Measurements from ENCODE around the gene ANO1.
A peak's percentile ranks its signal among the peaks of the same experiment; 100 is the strongest.

ANO1 gene

GRCh38 chr11:70225681-70226177 is 147.6 kb downstream of the ANO1 start:
- TF ChIP-seq CTCF (IDR thresholded peaks at IDR 0.05; ENCODE audit: low read depth, low read length): no peak
- no peak for TF ChIP-seq EZH2phosphoT487 (IDR thresholded peaks at IDR 0.05; ENCODE audit: low read depth)
- Histone ChIP-seq H3K79me2 (ENCODE audit: low read length) (no peaks in the 10 kb centered on the region), H3K4me2 (ENCODE audit: low read length) (no peak overlapping the region), H3K4me3 (ENCODE audit: low read length) (no peak overlapping the region), H2AFZ (ENCODE audit: low read depth, low read length) (no peak overlapping the region), H3K27me3 (ENCODE audit: low read depth, low read length) (peaks cover 25% of the 10 kb centered on the region), H4K20me1 (ENCODE audit: insufficient read depth, low read length) (no peaks in the 10 kb centered on the region), H3K27ac (ENCODE audit: low read length) (no peak overlapping the region), H3K36me3 (replicated peaks; ENCODE audit: low read depth, low read length) (no peaks in the 10 kb centered on the region), H3K9me3 (ENCODE audit: insufficient read depth, low read length) (no peaks in the 10 kb centered on the region), H3K9ac (ENCODE audit: low read length) (no peak overlapping the region), H3K4me1 (ENCODE audit: low read length) (no peaks in the 10 kb centered on the region)

DNA sequence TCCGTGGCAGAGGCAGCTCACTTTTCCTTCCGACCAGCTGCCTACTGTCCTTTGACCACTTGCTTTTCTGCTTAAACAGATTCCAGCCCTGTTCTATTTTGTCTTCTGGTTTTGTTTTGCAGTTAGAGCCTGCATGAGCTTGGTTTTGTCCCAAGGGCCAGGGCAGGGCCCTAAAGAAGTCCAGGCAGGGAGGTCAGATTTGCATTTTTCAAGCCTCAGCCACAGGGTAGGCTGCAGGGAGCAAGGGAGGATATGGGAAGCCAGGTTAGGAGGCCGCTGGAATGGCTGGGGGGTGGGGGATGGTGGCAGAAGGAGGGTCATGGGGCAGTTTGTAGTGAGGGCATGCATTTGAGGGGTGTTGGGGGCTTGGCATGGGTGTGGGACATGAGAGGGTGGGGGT is 148.1 kb downstream of the ANO1 start:
- no peak overlapping the region for H3K4me3 ChIP-seq (ENCODE audit: low read length)
- H3K79me2 ChIP-seq (ENCODE audit: low read length): no peaks in the 10 kb centered on the region
- H3K4me2 ChIP-seq (ENCODE audit: low read length): no peak overlapping the region
- no peak overlapping the region for H3K9ac ChIP-seq (ENCODE audit: low read length)
- no peak overlapping the region for H2AFZ ChIP-seq (ENCODE audit: low read depth, low read length)
- H3K27me3 ChIP-seq (ENCODE audit: low read depth, low read length): peaks cover 22% of the 10 kb centered on the region
- H4K20me1 ChIP-seq (ENCODE audit: insufficient read depth, low read length): no peaks in the 10 kb centered on the region
- H3K27ac ChIP-seq (ENCODE audit: low read length): no peak overlapping the region
- H3K4me1 ChIP-seq (ENCODE audit: low read length): no peaks in the 10 kb centered on the region
- TF ChIP-seq EZH2phosphoT487 (IDR thresholded peaks at IDR 0.05; ENCODE audit: low read depth): no peak
- no peak for TF ChIP-seq CTCF (IDR thresholded peaks at IDR 0.05; ENCODE audit: low read depth, low read length)
- H3K36me3 ChIP-seq (replicated peaks; ENCODE audit: low read depth, low read length): no peaks in the 10 kb centered on the region
- H3K9me3 ChIP-seq (ENCODE audit: insufficient read depth, low read length): no peaks in the 10 kb centered on the region

DNA sequence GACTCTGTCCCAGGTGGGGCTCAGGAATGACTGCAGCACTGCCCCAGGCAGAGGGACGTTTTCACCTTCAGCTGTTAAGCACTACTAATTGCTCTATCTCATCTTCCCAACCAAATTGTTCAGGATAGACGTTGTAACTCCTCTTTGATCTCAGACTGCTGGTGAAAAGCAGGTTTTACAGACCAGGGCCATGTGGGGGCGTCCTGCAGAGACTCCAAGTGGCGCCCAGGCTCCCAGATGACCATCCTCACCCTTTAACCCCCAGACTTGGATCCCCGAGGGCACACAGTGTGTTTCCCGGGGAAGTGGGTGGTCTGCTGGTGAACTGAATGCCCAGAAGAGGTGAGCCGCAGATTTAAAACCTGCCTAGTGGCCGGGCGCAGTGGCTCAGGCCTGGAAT is 148.8 kb downstream of the ANO1 start:
- H3K9ac ChIP-seq (ENCODE audit: low read length): no peak overlapping the region
- no peak overlapping the region for H3K4me3 ChIP-seq (ENCODE audit: low read length)
- H4K20me1 ChIP-seq (ENCODE audit: insufficient read depth, low read length): no peaks in the 10 kb centered on the region
- no peak overlapping the region for H3K27ac ChIP-seq (ENCODE audit: low read length)
- no peaks in the 10 kb centered on the region for H3K9me3 ChIP-seq (ENCODE audit: insufficient read depth, low read length)
- H3K4me2 ChIP-seq (ENCODE audit: low read length): no peak overlapping the region
- H2AFZ ChIP-seq (ENCODE audit: low read depth, low read length): no peak overlapping the region
- TF ChIP-seq CTCF (IDR thresholded peaks at IDR 0.05; ENCODE audit: low read depth, low read length): peak; percentile 61
- TF ChIP-seq EZH2phosphoT487 (IDR thresholded peaks at IDR 0.05; ENCODE audit: low read depth): no peak
- H3K27me3 ChIP-seq (ENCODE audit: low read depth, low read length): peaks cover 22% of the 10 kb centered on the region
- H3K79me2 ChIP-seq (ENCODE audit: low read length): no peaks in the 10 kb centered on the region
- H3K4me1 ChIP-seq (ENCODE audit: low read length): no peaks in the 10 kb centered on the region
- H3K36me3 ChIP-seq (replicated peaks; ENCODE audit: low read depth, low read length): no peaks in the 10 kb centered on the region

GRCh38 chr11:70229737-70230136 is 151.6 kb downstream of the ANO1 start:
- Histone ChIP-seq H2AFZ (ENCODE audit: low read depth, low read length) (no peak overlapping the region), H3K4me2 (ENCODE audit: low read length) (no peak overlapping the region)
- TF ChIP-seq CTCF (IDR thresholded peaks at IDR 0.05; ENCODE audit: low read depth, low read length) (no peak), EZH2phosphoT487 (IDR thresholded peaks at IDR 0.05; ENCODE audit: low read depth) (no peak)

More at GRCh38 chr11:70229737-70230136, 151.6 kb downstream of the ANO1 start:
- no peak overlapping the region for H3K9ac ChIP-seq (ENCODE audit: low read length)
- H3K9me3 ChIP-seq (ENCODE audit: insufficient read depth, low read length): no peaks in the 10 kb centered on the region
- no peaks in the 10 kb centered on the region for H3K36me3 ChIP-seq (replicated peaks; ENCODE audit: low read depth, low read length)
- no peaks in the 10 kb centered on the region for H3K79me2 ChIP-seq (ENCODE audit: low read length)
- no peak overlapping the region for H3K4me3 ChIP-seq (ENCODE audit: low read length)
- peaks cover 9% of the 10 kb centered on the region; the same call in 1 of the 2 replicates for H3K27me3 ChIP-seq (ENCODE audit: low read depth, low read length)
- H3K4me1 ChIP-seq (ENCODE audit: low read length): no peaks in the 10 kb centered on the region
- H4K20me1 ChIP-seq (ENCODE audit: insufficient read depth, low read length): no peaks in the 10 kb centered on the region
- H3K27ac ChIP-seq (ENCODE audit: low read length): no peak overlapping the region

Data from OCI-LY3 (cell line).